T47D (cell line): ENCODE data around the gene F2R.
"Not testable (repeated sequence)": the region's sequence is repeated elsewhere in the genome, so short reads cannot be mapped to it uniquely, and the experiment has no call there.

Experiments used
- DNase-seq, 2 experiments: peaks; one replicate each; pipeline versions ENCODE4 v3.0.0 to v3.0.0-alpha.2; 2011 to 2012; ENCODE audit warnings: low read depth in 1 of 2, low spot score in 1 of 2
- JUND ChIP-seq: IDR thresholded peaks from 2 replicates; pipeline ENCODE4 v1.6.1; 2012; ENCODE audit warnings: low read depth
- in situ Hi-C: cut with HindIII; loops from 2 replicates; pipeline ENCODE4 v1.10.0; 2016; ENCODE audit warnings: low sequenced_read_pairs, low pct_unique_long_range_greater_than_20kb

F2R gene

GRCh38 chr5:76735762-76736545, 20.0 kb downstream of the F2R start:
- peak in 1 of 2 experiments; percentile 24 for DNase-seq
- TF ChIP-seq JUND, result no peak
- in situ Hi-C loops, result no loop called here

DNA sequence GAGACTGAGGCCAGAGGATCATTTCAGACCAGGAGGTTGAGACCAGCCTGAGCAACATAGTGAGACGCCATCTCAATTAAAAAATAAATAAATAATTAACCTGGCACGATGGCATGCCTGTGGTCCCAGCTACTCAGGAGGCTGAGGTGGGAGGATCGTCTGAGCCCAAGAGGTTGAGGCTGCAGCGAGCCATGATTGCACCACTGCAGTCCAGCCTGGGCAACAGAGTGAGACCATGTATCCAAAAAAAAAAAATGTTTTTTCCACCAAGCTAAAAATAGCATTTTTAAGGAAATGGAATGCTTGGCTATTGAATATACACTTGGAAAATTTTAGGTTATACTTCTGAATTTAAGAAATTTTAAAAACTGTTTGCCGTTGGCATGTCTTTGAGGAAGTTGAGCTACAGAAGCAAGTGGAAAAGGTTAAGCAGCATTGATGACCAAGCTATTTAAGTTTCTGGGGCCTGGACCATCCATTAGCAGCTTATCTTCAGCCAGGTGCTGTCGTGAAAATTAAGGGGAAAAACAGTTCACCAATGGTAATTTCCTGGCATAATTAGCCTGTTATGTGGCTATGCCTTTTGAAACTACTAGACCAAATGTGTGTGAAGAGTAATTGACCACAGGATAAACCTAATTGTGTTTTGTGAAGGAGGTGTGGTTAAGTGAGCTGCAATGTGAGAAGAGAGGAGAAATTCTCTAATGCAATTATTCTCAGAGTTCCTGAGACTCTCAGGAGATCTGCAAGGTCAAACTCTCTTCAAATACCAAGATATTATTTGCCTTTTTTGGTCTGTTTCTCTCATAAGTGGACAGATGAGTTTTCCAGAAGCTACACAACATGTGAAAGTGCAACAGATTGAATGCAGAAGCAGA, 21.0 kb downstream of the F2R start:
- no peak for TF ChIP-seq JUND
- DNase-seq, result no peak
- in situ Hi-C loops, result no loop called here

DNA sequence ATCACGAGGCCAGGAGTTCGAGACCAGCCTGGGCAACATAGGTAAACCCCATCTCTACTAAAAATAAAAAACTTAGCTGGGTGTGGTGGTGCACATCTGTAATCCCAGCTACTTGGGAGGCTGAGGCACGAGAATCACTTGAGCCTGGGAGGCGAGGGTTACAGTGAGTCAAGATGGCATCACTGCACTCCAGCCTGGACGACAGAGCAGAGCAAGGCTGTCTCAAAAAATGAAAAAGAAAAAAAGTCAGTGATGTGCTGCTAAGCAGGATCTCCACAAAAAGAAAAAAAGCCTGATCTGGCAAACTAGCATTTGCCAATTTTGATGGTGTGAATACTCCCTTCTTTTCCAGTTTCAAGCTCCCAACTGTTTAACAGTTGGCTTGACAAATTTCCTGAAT, 21.9 kb downstream of the F2R start:
- no peak for TF ChIP-seq JUND
- in situ Hi-C loops, result no loop called here
- no peak for DNase-seq

DNA sequence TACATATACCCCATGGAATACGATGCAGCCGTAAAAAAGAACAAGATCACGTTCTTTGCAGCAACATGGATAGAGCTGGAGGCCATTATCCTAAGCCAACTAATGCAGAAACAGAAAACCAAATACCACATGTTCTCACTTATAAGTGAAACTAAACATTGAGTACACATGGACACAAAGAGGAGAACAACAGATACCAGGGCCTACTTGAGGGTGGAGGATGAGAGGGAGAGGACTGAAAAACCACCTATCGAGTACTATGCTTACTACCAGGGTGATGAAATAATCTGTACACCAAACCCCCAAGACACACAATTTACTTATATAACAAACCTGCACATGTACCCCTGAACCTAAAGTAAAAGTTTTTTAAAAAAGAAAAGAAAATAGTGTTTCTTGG, 25.6 kb downstream of the F2R start:
- in situ Hi-C loops, result not testable (repeated sequence)

DNA sequence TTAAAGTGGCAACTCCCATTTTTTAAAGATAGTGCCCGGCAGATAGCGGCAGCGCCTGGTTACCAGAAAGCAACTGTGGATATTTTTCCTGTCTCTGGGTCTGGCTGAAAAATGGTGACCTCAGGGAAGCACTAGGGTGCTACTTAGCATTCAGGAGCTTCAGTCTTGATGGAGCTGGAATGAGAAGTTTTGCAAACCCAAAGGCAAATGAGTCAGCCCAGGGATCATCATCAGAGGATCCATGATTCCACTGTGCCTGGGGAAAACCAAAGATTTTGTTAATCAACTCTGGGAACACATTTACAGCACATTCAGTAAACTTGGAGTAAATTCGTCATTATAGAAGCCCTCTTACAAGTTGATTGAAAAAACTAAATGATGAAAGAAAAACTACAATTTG, 26.7 kb downstream of the F2R start:
- DNase-seq, result no peak
- in situ Hi-C loops, result no loop called here
- no peak for TF ChIP-seq JUND

More for the DNA sequence above, 25.6 kb downstream of the F2R start:
- not testable (repeated sequence) for DNase-seq

DNA sequence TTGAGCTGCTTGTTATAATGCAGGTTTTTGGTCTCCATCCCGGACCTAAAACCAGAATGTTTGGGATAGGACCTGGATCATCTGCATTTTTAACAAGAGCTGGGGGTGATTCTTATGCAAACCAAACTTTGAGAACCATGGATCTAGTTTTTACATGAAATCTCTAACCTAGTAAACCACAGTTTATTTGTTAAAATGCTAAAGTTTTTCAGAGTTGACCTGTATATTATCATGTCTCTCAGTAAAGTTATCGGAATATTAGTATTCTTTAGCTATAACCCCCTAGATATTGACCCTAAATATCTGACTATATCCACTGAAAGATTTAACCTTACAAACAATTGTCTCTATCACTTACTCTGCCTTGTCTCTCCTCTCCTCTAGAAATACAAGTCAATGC, 28.7 kb downstream of the F2R start:
- in situ Hi-C loops, result no loop called here
- no peak for TF ChIP-seq JUND
- no peak for DNase-seq

DNA sequence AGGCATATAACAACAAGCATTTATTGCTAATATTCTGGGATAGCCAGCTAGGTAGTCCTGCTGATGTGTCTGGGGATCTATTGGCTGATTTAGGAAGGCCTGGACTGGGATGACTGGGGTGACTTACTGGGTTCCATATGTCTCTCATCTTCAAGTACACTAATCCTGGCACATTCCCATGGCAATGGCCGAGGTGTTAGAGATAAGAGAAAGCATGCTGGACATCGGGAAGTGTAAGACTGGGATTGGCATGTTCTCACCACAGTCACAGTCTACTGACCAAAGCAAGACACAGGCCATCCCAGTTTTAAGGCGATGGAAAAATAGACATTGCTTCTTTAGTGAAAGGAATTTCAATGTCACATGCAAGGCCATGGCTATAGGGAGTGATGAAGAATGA, 29.7 kb downstream of the F2R start:
- in situ Hi-C loops, result no loop called here
- no peak for DNase-seq
- TF ChIP-seq JUND, result no peak

- DNase-seq, result no peak
- in situ Hi-C loops, result no loop called here
- TF ChIP-seq JUND, result no peak
These were observed 30.8 kb downstream of the F2R start for GRCh38 chr5:76746677-76747076.

DNA sequence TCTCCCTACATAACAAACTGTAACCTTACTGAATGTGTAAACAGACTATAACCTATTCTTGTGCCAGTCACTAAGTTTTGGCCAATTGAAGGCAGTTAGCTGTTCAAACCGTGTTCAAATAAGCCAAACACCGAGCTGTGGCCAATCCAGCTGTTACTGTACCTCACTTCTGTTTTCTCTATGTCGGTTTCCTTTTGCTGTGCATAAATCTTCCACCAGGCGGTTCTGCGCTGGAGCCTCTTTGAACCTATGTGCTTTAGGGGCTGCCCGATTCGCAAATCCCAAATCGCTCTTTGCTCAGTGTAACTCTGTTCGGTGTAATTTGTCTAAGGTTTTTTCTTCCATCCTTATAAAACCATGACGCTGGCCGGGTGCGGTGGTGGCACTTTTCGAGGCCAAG, 31.8 kb downstream of the F2R start:
- no peak for TF ChIP-seq JUND
- in situ Hi-C loops, result no loop called here
- DNase-seq, result no peak

GRCh38 chr5:76751291-76751690, 35.4 kb downstream of the F2R start:
- no peak for TF ChIP-seq JUND
- no peak for DNase-seq
- in situ Hi-C loops, result no loop called here

DNA sequence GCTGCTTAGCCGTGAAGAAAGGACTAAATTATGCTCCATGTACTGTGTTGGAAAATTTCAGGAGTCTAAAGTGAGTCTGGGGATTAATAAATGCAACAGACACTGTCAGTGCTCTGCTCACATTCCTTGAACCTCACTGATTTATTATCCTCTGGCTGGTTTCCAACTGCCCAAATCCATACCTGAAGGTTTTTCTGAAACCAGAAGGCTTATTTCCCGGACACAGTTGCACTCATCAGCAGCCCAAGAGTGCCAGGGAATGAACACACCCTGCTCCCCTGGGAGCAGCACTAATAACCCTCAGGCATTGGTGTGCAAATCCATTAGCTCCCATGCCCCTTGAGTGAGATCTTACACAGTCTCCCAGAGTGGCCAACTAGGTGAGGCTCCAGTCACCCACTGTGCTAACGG, 38.7 kb downstream of the F2R start:
- TF ChIP-seq JUND, result no peak
- DNase-seq, result no peak
- in situ Hi-C loops, result no loop called here

- DNase-seq, result no peak
- TF ChIP-seq JUND, result no peak
- in situ Hi-C loops, result no loop called here
These were observed 40.1 kb downstream of the F2R start for GRCh38 chr5:76755779-76756637.
